Central memory CD4-positive, alpha-beta T cell (primary cell): ENCODE measurements around the gene UBA7.
"Not testable (repeated sequence)": the region's sequence is repeated elsewhere in the genome, so short reads cannot be mapped to it uniquely, and the experiment has no call there.

ENCODE experiments used
- DNase-seq: peaks from one replicate; pipeline ENCODE4 v3.0.0; 2022

UBA7 gene

GRCh38 chr3:49785565-49786356 lies 28.0 kb downstream of the UBA7 start:
- DNase-seq: no peak

DNA sequence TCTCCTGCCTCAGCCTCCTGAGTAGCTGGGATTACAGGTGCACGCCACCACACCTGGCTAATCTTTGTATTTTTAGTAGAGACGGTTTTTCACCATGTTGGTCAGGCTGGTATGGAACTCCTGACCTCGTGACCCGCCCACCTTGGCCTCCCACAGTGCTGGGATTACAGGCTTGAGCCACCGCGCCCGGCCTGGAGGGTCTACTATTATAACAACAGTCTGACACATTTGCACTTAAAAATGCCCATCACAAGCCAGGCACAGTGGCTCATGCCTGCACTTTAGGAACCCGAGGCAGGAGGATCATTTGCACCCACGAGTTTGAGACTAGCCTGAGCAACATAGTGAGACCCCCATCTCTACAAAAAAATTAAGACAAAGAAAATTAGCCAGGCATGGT lies 31.5 kb downstream of the UBA7 start:
- DNase-seq: not testable (repeated sequence)

DNA sequence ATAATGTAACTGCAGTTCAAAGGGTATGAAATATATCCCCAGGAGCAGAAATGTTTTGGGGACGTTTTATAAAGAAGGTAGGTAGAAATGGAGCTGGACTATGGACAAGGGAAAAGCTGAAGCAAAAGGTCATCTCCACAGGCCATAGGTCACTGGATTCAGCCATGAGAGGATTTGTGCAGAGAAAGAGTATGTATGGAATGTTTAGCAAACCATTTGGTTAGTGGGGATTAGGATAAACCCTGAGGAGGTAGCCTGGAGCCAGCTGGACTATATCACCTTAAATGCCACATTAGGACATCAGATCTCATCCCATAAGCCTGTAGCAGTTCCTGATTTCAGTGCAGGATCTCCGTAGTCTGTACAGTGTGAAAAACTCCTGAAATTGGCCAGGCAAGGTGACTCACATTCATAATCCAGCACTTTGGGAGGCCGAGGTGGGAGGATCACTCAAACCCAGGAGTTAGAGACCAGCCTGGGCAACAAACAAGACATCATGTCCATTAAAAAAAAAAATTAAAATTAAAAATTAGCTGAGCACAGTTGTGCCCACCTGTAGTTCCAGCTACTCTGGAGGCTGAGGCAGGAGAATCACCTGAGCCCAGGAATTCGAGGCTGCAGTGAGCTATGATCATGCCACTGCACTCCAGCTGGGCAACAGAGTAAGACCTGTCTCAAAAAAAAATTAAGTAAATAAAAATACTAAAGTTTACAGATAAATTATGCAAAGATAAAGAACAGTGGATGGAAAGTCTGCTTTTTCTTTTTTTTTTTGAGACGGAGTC lies 32.1 kb downstream of the UBA7 start:
- no peak for DNase-seq

GRCh38 chr3:49780975-49781365 lies 32.8 kb downstream of the UBA7 start:
- not testable (repeated sequence) for DNase-seq

GRCh38 chr3:49780080-49780974 lies 33.4 kb downstream of the UBA7 start:
- DNase-seq: no peak

- DNase-seq: no peak
Measured at GRCh38 chr3:49779358-49780079, 34.2 kb downstream of the UBA7 start.

DNA sequence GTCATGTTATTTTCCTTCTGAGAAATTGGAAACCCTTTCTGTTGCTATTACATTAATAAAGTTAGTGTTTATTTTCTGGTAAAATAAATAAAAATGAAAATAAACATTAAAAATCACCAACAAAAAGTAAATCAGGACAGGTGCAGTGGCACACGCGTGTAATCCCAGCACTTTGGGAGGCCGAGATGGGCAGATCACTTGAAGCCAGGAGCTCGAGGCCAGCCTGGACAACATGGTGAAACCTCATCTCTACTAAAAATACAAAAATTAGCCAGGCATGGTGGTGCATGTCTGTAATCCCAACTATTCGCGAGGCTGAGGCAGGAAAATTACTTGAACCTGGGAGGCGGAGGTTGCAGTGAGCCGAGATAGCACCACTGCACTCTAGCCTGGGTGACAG lies 37.7 kb downstream of the UBA7 start:
- DNase-seq: not testable (repeated sequence)

DNA sequence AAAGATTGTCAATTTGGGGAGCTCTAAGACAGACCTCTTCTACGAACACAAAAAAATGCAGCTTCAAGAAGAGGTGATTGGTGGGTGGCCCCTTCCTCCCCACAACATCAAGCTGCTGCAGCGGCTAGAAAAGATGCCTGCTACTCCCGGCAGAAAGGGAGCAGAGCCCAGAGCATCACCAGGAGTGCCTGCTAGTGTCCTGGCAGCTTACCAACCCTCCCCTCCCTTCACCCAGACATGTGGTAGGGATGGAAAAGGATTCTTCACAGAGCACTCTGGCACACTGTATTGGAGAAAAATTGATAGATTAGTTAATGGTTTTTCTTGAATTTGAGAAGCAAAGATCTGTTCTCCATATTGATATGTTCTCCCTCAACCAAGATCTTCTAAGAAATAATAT lies 38.2 kb downstream of the UBA7 start:
- no peak for DNase-seq

- DNase-seq: no peak
Measured at GRCh38 chr3:49772703-49773102, 41.0 kb downstream of the UBA7 start.

DNA sequence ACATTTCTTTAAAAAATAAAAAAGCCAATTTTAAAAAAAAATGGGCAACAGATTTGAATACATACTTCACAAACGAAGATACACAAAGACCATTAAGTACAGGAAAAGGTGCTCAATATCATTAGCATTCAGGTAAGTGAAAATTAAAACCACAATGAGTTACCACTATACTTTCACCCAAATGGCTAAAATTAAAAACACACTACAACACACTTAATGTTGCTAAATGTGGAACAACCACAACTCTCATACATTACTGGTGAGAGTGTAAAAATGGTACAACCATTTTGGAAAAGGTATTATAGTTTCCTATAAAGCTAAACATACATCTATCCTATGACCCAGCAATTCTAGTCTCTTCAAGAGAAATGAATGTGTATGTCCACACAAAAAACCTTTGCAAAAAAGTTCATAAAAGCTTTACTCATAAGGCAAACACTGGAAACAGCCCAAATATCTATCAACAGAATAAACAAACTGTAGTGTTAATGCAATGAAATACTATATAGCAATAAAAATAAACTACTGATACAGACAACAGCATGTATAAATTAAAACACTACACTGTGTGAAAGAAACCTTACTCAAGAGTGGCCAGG lies 42.3 kb downstream of the UBA7 start:
- no peak for DNase-seq

- DNase-seq: no peak
Measured at GRCh38 chr3:49769926-49770325, 43.8 kb downstream of the UBA7 start.

- no peak for DNase-seq
Measured at GRCh38 chr3:49769286-49769915, 44.4 kb downstream of the UBA7 start.

- DNase-seq: no peak
Measured at GRCh38 chr3:49763981-49764380, 49.8 kb downstream of the UBA7 start.

DNA sequence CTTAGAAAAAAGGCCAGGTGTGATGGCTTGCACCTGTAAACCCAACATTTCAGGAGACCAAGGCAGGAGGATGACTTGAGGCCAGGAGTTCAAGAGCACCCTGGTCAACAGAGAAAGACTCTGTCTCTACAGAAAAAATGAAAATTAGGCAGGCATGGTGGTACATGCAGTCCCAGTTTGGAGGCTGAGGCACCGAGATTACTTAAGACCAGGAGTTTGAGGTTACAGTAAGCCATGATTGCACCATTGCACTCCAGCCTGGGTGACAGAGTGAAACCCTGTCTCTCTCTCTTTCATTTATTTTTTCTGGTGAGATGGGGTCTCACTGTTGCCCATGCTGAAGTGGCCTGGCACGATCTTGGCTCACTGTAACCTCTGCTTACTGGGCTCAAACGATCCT lies 52.1 kb downstream of the UBA7 start:
- DNase-seq: no peak

GRCh38 chr3:49759226-49759625 lies 54.5 kb downstream of the UBA7 start:
- DNase-seq: no peak

GRCh38 chr3:49757197-49757596 lies 56.6 kb downstream of the UBA7 start:
- DNase-seq: no peak

DNA sequence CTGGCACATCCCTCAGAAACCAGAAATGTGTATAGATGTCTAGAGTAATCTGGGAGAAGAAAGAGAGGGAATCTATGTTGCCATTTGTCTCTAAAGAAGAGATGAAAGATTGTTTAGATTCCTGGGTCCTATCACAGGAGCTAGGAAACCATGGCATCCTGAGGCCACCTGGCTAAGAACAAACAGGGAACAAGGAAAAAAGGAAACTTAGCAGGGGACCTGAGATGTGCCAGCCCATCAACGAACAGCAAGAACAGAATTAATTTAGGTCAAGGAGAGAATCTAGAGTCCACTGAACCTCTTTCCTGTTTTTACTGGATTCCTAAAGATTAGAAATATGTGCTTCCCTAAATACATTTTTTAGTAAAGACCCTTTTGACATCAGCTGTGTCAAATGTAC lies 57.7 kb downstream of the UBA7 start:
- DNase-seq: no peak
